ENCODE measurements around the gene RMI1.

RMI1 gene

GRCh38 chr9:83969602-83970001 lies 11.0 kb upstream of the RMI1 start:
- no peak for DNase-seq

DNA sequence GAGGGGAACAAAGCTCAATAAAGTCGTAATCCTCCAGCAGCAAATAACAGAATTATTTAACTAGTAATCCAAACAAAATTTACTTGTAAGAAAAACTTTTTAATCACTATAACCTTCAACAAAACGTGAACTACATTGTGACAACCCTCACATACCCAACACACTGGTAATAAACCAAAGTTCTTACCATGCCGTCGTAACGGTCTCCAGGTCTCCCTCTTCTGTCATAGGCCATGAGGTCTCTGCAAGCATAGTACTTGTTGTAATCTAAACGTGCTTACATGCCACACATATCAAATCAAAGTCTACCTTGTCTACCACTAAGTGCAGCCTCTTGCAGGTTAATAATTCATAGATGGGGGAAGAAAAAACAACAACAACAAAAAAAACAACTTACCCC lies 9.1 kb upstream of the RMI1 start:
- no peak for DNase-seq

DNA sequence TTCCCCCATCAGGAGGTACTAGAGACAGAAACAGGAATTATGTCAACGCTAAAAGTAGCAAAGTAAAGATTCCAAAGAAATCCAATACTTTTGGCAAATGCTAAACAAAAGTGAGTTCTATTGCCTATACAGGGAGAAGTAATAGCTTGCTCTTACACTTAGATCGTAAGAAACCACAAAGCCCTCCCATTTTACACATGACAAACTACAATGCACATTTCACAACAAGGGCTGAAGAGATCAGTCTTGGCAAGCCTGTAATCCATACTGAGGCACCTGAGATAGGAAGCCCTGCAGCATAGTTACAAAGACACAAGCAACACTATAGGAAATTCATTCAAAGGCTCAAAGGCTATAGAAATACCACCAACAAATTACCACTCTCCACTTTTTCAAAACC lies 8.3 kb upstream of the RMI1 start:
- DNase-seq = no peak

GRCh38 chr9:83975300-83975699 lies 5.3 kb upstream of the RMI1 start:
- no peak for DNase-seq

GRCh38 chr9:83976372-83976771 lies 4.2 kb upstream of the RMI1 start:
- no peak for DNase-seq

DNA sequence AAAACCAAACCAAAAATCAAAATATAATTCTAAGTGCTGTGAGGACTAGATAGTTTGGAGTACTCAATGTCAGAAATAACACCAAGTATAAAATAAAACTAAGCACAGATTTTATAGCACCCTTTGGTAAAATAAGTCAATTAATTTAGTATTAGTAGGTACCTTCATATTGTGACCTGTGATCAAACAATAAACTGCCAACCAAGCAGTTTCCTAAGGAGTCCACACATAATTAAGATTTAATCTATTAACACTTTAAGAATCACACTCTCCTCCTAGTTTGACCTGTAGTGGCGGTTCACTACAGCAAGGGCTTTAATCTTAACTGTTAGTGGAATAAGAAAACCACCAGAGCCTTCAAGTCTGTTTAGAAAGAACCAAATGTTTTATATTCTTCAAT lies 3.4 kb upstream of the RMI1 start:
- DNase-seq = no peak

DNA sequence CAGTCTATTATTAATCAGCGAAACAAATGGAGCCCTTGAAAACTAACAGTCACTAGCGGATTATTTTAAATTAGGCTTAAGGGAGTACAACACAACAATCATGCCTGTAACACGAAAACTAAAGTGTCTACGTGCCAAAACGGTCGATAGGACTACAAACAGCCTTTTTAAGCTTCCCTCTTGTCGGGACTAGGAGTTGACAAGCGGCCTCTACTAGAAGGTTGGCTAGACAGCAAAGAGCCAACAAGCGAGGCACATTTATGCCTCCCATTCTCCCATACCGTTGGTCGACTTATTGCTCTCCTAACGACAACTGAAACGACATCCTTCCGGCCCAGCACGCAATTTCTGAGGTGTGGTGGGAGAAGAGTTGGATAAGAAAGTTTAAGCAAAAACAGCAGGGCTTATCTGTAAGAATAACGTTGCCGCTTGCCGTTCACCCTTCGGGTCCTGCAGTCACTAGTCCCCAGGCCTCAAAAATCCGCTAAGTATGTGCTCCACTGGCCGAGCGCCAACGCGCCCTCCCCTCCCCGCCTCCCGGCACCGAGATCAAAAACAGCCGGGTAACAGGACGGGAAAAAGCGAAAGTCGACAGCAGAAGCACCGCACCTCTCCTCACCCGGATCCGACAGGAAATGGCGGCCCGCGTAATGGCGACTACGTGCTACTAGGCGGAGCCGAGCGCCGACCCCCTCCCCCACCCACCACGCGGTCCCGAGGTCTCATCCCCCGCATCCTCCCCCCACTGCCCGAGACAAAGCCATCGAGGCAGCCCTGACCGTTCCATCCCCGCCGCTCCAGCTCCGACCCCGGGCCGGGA lies 1.4 kb upstream of the RMI1 start:
- peak; percentile 88 for DNase-seq

- peak; percentile 98 for DNase-seq
Observed at GRCh38 chr9:83979812-83980394, 702 bp upstream of the RMI1 start, which contains the start of gene HNRNPK. TSS of gene HNRNPK (minus strand) at chr9:83980215. CDS start at chr9:83978252, 1,963 bp downstream.

DNA sequence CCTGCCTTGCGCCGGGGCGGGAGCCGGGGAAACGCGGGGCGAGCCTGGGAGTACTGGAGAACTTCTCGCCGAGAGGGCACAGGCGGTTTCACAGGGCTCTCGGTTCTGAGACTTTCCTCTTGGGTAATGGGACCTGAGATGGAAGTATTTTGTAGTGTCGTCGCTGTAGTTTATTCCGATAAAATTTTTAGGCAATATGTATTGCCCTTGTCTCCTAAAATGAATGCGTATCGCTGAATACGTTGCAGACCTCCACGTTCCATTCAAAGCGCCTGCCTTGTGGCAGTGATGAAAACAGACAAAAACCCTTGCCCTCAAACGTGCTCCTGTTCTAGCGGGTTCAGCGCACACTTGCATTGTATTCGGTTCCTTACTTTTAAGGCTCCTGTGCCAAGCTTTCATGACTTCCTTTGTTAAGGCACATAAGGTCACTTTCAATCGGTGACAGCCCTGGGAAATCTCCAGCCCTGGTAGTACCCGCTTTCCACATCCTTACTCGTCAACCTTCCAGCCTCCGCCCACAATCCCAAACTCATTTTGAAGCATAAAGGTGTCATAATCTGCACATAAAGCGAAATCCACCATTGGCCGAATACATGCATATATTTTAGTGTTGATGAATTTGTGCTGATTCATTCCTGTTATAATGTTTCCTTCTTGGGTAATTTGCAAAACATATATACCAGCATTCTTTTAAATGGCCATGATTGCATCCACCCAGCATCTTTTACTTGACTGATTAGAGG lies 694 bp downstream of the RMI1 start:
- DNase-seq = peak; percentile 71

GRCh38 chr9:83986195-83986594 lies 5.6 kb downstream of the RMI1 start:
- peak; percentile 81 for DNase-seq

GRCh38 chr9:83986765-83987401 lies 6.3 kb downstream of the RMI1 start:
- no peak for DNase-seq

GRCh38 chr9:83987402-83987791 lies 6.8 kb downstream of the RMI1 start:
- DNase-seq = no peak

DNA sequence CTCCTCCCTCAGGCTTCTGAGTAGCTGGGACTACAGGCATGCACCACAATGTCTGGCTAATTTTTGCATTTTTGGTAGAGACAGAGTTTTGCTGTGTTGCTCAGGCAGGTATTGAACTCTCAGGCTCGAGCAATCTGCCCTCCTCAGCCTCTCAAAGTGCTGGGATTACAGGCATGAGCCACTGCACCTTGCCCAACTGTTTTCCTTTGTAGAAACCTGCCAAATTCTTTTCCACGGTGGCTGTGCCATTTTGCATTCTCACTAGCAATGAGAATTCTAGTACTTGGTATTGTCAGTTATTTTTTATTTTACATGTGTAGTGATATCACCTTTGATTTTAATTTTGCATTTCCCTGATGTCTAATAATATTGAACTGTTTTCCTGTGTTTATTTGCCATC lies 7.8 kb downstream of the RMI1 start:
- no peak for DNase-seq

DNA sequence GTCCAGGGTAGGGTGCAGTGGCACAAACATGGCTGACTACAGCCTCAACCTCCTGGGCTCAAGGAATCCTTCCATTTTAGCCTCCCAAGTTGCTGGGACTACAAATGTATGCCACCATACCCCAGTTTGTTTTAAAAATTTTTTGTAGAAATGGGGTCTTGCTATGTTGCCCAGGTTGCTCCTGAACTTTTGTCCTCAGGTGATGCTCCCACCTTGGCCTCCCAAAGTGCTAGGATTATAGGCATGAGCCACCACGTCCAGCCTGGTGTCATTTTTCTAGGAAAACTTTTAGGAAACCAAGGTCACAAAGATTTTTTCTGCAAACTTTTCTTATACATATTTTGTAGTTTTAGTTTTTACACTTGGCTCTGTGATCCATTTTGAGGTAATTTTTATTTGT lies 10.8 kb downstream of the RMI1 start:
- no peak for DNase-seq

- DNase-seq = peak; percentile 65
Observed at GRCh38 chr9:83992407-83992806, 11.8 kb downstream of the RMI1 start.

GRCh38 chr9:83992901-83993300 lies 12.3 kb downstream of the RMI1 start:
- DNase-seq = no peak

DNA sequence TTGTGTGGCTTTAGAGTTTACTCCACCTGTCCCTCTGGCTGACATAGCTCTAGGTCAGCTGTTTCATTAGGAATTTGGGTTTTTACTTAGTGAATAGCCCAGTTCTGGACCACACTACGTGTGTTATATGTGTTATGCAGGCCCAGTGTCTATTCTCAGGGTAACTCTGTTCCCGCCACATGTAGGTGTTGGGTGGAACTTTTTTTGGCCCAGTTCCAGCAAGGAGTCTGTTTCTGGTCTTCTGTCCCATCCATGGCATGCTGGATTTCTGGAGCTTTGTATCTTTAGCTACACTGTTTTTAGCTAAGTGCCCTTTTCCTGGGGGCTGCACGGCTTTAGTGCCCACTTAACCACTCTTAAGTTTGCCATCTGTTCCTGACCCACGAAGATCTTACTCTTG lies 15.5 kb downstream of the RMI1 start:
- no peak for DNase-seq

DNA sequence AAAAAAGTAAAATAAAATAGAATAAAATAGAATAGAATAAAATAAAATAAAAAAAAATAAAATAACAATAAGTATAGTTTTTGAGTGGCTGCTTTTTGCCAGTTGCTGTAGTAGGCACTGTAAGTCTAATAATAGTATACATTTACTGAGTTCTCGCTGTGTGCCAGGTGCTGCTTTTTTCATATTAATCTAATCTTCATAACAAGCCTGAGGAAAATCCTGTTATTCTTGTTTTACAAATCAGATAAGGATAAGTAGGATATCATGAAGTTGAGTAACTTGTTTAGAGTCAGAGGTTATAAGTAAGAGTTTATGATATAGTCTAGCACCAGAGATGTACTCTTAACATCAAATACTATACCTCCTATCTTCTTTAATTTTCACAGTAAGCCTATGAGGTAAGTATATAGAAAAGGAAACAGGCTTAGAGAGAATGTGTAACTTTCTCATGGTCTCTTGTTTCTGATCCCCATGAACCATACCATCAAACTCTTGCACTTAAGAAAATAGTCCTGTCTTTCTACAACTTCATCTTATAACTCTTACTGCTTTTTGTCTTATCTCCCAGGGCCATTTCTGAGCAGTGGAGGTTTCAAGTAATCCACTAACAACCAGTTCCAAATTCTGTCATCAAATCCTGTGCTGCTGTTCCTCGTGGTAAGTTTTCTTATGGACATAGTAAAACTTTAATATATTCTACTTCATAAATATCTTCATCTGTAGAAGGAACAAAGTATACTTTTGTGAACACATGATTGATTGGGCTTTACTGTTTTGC lies 18.7 kb downstream of the RMI1 start:
- peak; percentile 37 for DNase-seq

- no peak for DNase-seq
Observed at GRCh38 chr9:84000186-84000585, 19.6 kb downstream of the RMI1 start.

- peak; percentile 69 for DNase-seq
Observed at GRCh38 chr9:84001621-84002020, 21.0 kb downstream of the RMI1 start.

DNA sequence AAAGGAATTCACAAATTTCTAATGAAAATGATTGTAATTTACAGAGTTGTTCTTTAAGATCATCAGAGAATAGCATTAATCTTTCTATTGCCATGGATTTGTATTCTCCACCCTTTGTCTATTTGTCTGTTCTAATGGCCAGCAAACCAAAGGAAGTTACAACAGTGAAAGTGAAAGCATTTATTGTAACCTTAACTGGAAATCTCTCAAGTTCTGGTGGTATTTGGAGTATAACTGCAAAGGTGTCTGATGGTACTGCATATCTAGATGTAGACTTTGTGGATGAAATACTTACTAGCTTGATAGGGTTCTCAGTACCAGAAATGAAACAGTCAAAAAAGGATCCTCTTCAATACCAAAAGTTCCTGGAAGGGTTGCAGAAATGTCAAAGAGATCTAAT lies 21.7 kb downstream of the RMI1 start:
- DNase-seq = peak; percentile 83

GRCh38 chr9:84003246-84003645 lies 22.6 kb downstream of the RMI1 start:
- DNase-seq = no peak

DNA sequence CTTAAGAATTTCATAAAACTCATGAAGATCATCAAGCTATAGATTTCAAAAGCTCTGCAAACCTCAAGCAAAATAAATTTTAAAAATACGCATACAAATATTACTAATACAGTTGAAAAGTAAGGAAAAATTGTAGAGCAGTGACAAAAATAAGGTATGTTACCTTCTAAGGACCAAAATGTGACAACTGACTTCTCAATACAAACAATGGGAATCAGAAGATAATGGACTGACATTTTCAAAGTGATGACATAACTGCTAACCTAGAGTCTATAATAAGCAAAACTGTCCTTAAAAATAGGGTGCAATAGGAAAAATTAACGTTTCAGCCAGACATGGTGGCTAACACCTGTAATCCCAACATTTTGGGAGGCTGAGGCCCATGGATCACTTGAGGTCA lies 27.1 kb downstream of the RMI1 start:
- no peak for DNase-seq
